K562 (cell line): ENCODE results near the gene KIAA0825. TPM values are rescaled to one million over a fixed set of nuclear protein-coding genes. Genes with fewer than 3 reads are reported as not detected.

Source experiments
- FOXO4 ChIP-seq: fragments of 450-650 bp; formaldehyde crosslinking; IDR thresholded peaks from 2 replicates; pipeline ENCODE4 v1.4.0; 2020; ENCODE audit warnings: mild to moderate bottlenecking, moderate library complexity
- HMGN3 ChIP-seq: IDR thresholded peaks from 2 replicates; pipeline ENCODE4 v1.6.1; 2011; ENCODE audit warnings: borderline replicate concordance, low read depth, mild to moderate bottlenecking, mixed read lengths, low read length; ENCODE audit not compliant: insufficient read length; ENCODE audit errors: extremely low read depth
- MED1 ChIP-seq: sonication (generic); formaldehyde crosslinking; IDR thresholded peaks from 2 replicates; pipeline ENCODE4 v1.8.1; 2023; ENCODE audit warnings: missing genetic modification reagents, borderline replicate concordance
- MYC ChIP-seq, 2 experiments: fragments of 250-450 bp in 1 of 2; sonication (Bioruptor Pico) in 1 of 2; IDR thresholded peaks; 2 replicates each; pipeline versions ENCODE4 v1.5.1 to v1.6.1; 2012 to 2021; ENCODE audit warnings: low read depth in 2 of 2, borderline replicate concordance in 1 of 2, improper control_type of control experiment in 1 of 2, low read length in 1 of 2, mild to moderate bottlenecking in 1 of 2, moderate library complexity in 1 of 2
- PKNOX1 ChIP-seq: fragments of 450-650 bp; IDR thresholded peaks from 2 replicates; pipeline ENCODE4 v1.6.1; 2016
- RBBP5 ChIP-seq: fragments of 200-600 bp; sonication (generic); IDR thresholded peaks from 2 replicates; pipeline ENCODE4 v1.6.1; 2012; ENCODE audit warnings: borderline replicate concordance, mild to moderate bottlenecking, low read length, control low read depth, inconsistent platforms; ENCODE audit not compliant: insufficient read depth, poor library complexity, severe bottlenecking
- TFAM ChIP-seq: fragments of 250-450 bp; sonication (Bioruptor Pico); conservative IDR thresholded peaks from 2 replicates; pipeline ENCODE4 v1.5.0; 2021; ENCODE audit warnings: mild to moderate bottlenecking, moderate library complexity
- ZBTB17 ChIP-seq: fragments of 450-650 bp; formaldehyde crosslinking; IDR thresholded peaks from 2 replicates; pipeline ENCODE4 v1.4.0; 2020; ENCODE audit warnings: mild to moderate bottlenecking
- ZNF197 ChIP-seq: fragments of 200-800 bp; sonication (Bioruptor generic); IDR thresholded peaks from 2 replicates; pipeline ENCODE4 v1.6.1; 2016; ENCODE audit warnings: low read depth, missing genetic modification characterization, missing compliant biosample characterization
- ZNF695 ChIP-seq: fragments of 450-650 bp; formaldehyde crosslinking; IDR thresholded peaks from 2 replicates; pipeline ENCODE4 v1.4.0; 2020; ENCODE audit warnings: mild to moderate bottlenecking, moderate library complexity
- polyA plus RNA-seq, 8 experiments: library from polyadenylated mRNA; depleted of rRNA in 4 of 8; stranded (reverse) in 5 of 8; unstranded in 3 of 8; fragments of >200 nt; fragmentation: Nextera tagmentation in 2 of 8; fragmentation: Illumina TruSeq in 1 of 8; extraction: Ambion mirVana in 2 of 8; extraction: Trizol in 1 of 8; gene quantifications; 2 replicates each; pipeline versions ENCODE4 v1.2.1 to v1.2.3, GENCODE V29; 2011 to 2014; ENCODE audit warnings: inconsistent platforms in 1 of 8, missing spikeins in 1 of 8
- total RNA-seq, 7 experiments: library from RNA; depleted of rRNA in 6 of 7; stranded (reverse); fragments of >200 nt in 6 of 7; fragmentation: Illumina TruSeq in 2 of 7; extraction: Trizol in 2 of 7; gene quantifications; 2 replicates each; pipeline versions ENCODE4 v1.2.1 to v1.2.3, GENCODE V29; 2011 to 2021; ENCODE audit warnings: low replicate concordance in 1 of 7
- TF ChIP-seq, protein P1 (sequence below): fragments of 200-600 bp; sonication (generic); IDR thresholded peaks from one replicate; pipeline ENCODE4 v1.6.1; 2012; ENCODE audit warnings: mild to moderate bottlenecking, low read depth, low read length, inconsistent platforms

Gene KIAA0825
- total and polyA plus RNA-seq, 9 of the 15 experiments (the other 6 are each of a cell fraction or from before 2014, with no cell fraction given) = 0.05 to 0.36 (median 0.16) TPM; not detected in 1

DNA sequence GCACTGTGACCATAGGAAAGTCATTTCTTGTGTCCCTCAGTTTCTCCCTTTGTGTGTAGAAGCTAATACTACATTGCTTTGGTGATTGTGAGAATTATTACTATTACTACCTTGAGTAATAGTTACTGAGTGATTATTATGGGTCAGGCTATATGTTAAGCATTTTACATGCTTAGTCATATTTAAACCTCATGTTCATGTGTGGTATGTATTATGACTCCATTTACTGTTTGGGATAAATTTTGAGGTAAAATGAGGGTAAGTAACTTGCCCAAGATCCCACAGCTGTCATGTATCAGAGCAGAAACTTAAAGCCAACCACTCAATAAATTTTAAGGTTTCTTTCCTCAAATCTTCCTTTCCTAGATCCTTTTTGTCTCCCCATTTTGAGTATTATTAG, 28.4 kb upstream of the KIAA0825 start (continued):
- TF ChIP-seq, protein P1, sequence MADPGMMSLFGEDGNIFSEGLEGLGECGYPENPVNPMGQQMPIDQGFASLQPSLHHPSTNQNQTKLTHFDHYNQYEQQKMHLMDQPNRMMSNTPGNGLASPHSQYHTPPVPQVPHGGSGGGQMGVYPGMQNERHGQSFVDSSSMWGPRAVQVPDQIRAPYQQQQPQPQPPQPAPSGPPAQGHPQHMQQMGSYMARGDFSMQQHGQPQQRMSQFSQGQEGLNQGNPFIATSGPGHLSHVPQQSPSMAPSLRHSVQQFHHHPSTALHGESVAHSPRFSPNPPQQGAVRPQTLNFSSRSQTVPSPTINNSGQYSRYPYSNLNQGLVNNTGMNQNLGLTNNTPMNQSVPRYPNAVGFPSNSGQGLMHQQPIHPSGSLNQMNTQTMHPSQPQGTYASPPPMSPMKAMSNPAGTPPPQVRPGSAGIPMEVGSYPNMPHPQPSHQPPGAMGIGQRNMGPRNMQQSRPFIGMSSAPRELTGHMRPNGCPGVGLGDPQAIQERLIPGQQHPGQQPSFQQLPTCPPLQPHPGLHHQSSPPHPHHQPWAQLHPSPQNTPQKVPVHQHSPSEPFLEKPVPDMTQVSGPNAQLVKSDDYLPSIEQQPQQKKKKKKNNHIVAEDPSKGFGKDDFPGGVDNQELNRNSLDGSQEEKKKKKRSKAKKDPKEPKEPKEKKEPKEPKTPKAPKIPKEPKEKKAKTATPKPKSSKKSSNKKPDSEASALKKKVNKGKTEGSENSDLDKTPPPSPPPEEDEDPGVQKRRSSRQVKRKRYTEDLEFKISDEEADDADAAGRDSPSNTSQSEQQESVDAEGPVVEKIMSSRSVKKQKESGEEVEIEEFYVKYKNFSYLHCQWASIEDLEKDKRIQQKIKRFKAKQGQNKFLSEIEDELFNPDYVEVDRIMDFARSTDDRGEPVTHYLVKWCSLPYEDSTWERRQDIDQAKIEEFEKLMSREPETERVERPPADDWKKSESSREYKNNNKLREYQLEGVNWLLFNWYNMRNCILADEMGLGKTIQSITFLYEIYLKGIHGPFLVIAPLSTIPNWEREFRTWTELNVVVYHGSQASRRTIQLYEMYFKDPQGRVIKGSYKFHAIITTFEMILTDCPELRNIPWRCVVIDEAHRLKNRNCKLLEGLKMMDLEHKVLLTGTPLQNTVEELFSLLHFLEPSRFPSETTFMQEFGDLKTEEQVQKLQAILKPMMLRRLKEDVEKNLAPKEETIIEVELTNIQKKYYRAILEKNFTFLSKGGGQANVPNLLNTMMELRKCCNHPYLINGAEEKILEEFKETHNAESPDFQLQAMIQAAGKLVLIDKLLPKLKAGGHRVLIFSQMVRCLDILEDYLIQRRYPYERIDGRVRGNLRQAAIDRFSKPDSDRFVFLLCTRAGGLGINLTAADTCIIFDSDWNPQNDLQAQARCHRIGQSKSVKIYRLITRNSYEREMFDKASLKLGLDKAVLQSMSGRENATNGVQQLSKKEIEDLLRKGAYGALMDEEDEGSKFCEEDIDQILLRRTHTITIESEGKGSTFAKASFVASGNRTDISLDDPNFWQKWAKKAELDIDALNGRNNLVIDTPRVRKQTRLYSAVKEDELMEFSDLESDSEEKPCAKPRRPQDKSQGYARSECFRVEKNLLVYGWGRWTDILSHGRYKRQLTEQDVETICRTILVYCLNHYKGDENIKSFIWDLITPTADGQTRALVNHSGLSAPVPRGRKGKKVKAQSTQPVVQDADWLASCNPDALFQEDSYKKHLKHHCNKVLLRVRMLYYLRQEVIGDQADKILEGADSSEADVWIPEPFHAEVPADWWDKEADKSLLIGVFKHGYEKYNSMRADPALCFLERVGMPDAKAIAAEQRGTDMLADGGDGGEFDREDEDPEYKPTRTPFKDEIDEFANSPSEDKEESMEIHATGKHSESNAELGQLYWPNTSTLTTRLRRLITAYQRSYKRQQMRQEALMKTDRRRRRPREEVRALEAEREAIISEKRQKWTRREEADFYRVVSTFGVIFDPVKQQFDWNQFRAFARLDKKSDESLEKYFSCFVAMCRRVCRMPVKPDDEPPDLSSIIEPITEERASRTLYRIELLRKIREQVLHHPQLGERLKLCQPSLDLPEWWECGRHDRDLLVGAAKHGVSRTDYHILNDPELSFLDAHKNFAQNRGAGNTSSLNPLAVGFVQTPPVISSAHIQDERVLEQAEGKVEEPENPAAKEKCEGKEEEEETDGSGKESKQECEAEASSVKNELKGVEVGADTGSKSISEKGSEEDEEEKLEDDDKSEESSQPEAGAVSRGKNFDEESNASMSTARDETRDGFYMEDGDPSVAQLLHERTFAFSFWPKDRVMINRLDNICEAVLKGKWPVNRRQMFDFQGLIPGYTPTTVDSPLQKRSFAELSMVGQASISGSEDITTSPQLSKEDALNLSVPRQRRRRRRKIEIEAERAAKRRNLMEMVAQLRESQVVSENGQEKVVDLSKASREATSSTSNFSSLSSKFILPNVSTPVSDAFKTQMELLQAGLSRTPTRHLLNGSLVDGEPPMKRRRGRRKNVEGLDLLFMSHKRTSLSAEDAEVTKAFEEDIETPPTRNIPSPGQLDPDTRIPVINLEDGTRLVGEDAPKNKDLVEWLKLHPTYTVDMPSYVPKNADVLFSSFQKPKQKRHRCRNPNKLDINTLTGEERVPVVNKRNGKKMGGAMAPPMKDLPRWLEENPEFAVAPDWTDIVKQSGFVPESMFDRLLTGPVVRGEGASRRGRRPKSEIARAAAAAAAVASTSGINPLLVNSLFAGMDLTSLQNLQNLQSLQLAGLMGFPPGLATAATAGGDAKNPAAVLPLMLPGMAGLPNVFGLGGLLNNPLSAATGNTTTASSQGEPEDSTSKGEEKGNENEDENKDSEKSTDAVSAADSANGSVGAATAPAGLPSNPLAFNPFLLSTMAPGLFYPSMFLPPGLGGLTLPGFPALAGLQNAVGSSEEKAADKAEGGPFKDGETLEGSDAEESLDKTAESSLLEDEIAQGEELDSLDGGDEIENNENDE = no peak
- TF ChIP-seq ZBTB17 (no peak), MED1 (CRISPR knock-in tag) (no peak), FOXO4 (CRISPR knock-in tag) (no peak), HMGN3 (no peak), RBBP5 (no peak), PKNOX1 (no peak), MYC (IDR thresholded peaks at IDR 0.05; ENCODE audit: low read depth, low read length) (no peak), MYC (CRISPR knock-in tag; IDR thresholded peaks at IDR 0.05; ENCODE audit: borderline replicate concordance, low read depth) (no peak), ZNF197 (no peak), ZNF695 (CRISPR knock-in tag) (no peak), TFAM (no peak)
